K562 treated with DMSO at 1 percent for 4 hours (cell line): ENCODE measurements around the gene COL20A1. TPM values are rescaled to one million over a fixed set of nuclear protein-coding genes. Genes with fewer than 3 reads are reported as not detected.

Experiments
- total RNA-seq: library from RNA; unstranded; fragments of 300-600 nt; gene quantifications from 2 replicates; pipeline ENCODE4 v1.2.3, GENCODE V29; 2022; ENCODE audit not compliant: insufficient read depth

COL20A1 gene
- not detected in 2 replicates for total RNA-seq

DNA sequence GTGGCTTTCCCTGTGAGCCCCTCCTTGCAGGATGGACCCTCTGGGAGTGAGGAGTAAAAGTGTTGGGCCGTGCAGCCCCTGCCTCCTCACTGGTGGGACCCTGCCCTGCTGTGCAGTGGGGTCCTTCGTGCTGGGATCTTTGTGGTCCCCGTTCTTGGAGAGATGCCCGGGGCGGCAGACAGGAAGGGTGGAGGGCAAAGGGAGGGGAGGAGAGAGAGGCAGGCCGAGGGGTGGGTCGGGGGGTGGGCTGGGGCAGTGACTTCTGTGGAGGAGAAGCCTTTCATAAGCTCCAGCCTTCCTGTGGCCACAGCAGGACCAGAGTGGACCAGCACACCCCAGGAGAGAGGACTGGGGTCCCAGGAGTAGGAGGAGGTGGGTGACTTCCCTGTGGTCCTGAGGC, at the start of gene COL20A1:
TSS of gene COL20A1 (plus strand) at position 283 of the 400 bp plus-strand sequence. CDS start 1,922 bp downstream, outside the sequence.

DNA sequence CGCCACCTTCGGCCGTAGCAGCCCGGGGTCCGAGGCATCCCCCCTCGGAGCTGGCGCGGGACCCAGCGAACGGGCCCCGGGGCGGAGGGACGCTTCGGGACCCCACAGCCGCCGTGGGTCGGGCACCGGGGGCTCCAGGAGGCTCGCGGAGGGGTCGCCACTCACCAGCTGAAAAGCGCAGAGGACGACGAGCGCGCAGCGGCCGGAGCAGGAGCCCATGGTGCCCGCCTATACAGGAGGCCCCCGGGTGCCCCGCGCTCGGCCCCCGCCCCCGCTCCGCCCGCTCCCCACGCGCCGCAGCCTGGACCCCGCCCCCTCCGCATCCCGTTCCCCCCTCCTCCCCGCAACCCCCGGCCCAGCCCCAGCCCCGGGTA, 38.8 kb upstream of the COL20A1 start, which contains the start of gene NKAIN4:
TSS of gene NKAIN4 (minus strand) at position 232 of the 374 bp plus-strand sequence. CDS start at position 219, 13 bp downstream.

DNA sequence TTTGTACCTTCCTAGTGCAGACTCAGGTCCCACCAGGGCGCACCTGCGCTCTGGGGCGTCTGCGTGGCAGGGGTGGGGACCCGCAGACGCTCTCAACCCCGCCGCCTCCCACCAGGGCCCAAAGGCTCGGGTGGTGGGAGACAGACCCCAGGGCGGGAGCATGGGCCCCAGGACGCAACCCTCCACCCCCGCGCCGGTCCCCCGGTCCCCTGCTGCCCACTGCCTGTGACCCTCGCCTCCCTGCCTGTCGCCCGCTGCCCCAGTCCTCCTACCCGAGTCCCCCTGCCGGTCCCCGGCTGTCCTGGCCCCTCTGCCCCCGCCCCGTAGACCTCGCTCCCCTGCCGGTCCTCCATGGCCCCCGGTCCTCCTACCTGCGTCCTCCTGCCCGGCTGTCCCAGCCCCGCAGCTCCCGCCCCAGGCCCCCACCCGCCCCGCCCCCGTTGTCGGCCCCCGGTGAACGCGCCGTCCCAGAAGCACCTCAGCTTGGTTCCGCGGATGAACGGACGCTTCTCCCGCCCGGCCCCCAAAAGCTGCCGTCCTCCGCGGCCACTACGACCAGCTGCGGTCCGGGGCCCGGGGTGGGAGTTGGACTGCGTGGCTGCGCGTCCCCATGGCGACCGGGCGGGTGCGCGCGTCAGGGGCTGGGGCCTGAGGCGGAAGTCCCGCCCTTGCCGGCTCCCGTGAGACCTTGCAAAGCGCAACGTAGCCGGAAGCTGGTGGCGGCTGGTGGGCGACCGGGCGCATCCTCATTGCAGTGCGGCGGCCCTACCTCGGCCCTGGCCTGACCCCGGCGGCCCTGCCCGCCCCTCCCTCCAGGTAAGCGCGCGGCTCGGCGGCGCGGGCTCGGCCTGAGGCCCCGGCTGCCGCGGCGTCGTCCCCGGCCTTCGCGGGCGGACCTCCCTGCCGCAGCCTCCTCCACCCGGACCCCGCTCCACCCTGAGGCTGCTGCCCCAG, 20.6 kb upstream of the COL20A1 start, which contains the start of gene ARFGAP1:
TSS of gene ARFGAP1 (plus strand) at position 709 of the 954 bp plus-strand sequence. CDS start 2,768 bp downstream, outside the sequence.

DNA sequence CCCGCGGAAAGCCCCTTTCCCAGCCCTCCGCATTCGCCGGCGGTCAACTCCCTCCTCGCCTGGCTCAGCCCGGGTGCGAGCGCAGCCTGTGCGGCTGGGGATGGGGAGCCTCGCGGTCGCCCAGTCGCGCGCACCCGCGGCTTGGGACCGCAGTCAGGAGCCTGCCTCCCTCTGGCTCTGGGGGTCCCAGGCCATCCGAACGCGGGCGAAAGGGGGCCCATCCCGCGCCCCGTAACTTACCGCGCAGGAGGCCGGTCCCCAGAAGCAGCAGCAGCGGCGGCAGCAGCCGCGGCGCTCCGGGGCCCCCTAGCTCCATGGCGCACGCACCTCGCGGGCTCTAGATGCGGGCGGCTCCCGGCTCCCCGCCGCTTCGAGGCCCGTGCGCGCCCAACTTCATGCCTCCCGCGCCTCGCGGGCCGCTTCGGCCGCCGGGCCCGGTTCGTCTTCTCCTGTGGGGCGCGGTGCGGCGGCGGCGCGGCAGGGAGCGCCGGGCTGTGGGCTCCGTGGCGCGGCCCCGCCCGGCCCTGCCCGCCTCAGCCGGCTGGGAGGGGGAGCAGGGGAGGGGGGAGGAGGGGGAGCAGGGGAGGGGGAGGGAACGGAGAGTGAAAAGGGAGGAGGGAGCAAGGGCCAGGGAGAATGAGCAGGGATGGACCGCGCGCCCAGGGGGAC, 68.0 kb downstream of the COL20A1 start, which contains the start of gene CHRNA4:
TSS of gene CHRNA4 (minus strand) at position 500 of the 669 bp plus-strand sequence. CDS start at position 316, 184 bp downstream.

Other genes starting within 250 kb of the COL20A1 start
- gene YTHDF1, start 77.1 kb upstream of the COL20A1 start, total RNA-seq: 27.8 and 32.1 TPM in 2 replicates
- 0.74 and 1.2 TPM in 2 replicates for gene BIRC7, start 57.3 kb upstream of the COL20A1 start, total RNA-seq
- gene NKAIN4, start 38.7 kb upstream of the COL20A1 start, total RNA-seq: not detected in 2 replicates
- 66.8 and 77.7 TPM in 2 replicates for gene ARFGAP1, start 20.4 kb upstream of the COL20A1 start, total RNA-seq
- gene CHRNA4, start 68.2 kb downstream of the COL20A1 start, total RNA-seq: not detected in 2 replicates
- gene KCNQ2, start 179.5 kb downstream of the COL20A1 start, total RNA-seq: not detected in 2 replicates
- 79.2 and 82.8 TPM in 2 replicates for gene EEF1A2, start 205.9 kb downstream of the COL20A1 start, total RNA-seq
- gene PPDPF, start 227.6 kb downstream of the COL20A1 start, total RNA-seq: 97.8 and 102 TPM in 2 replicates
- not detected in 2 replicates for gene PTK6, start 244.2 kb downstream of the COL20A1 start, total RNA-seq